Endothelial cell of umbilical vein (primary cell): Measurements from ENCODE around the gene SLC45A1. TPM values are rescaled to one million over a fixed set of nuclear protein-coding genes. Genes with fewer than 3 reads are reported as not detected.

Source experiments
- BruUV-seq: library from RNA; stranded (reverse); fragments of 400-500 nt; replicated peaks from 2 replicates; lab custom pipeline; 2021; lab: Mats Ljungman, UMichigan
- CTCF ChIA-PET: fragments of 300-600, 350-600 bp; sonication (Branson Sonifier 250); formaldehyde crosslinking; loops from one replicate; lab custom pipeline; 2021; ENCODE audit warnings: antibody characterized with exemption, inconsistent platforms; lab: Charles Lee
- POLR2A ChIA-PET: fragments of 300-600, 350-600 bp; sonication (Branson Sonifier 250); formaldehyde crosslinking; loops from one replicate; lab custom pipeline; 2021; ENCODE audit warnings: antibody characterized with exemption, inconsistent platforms; lab: Charles Lee
- DNase-seq: peaks from one replicate; pipeline ENCODE4 v3.0.0-alpha.2; 2011; ENCODE audit warnings: low read depth, low spot score
- FAIRE-seq: peaks from 2 replicates; lab custom pipeline; 2011; peaks lifted over from hg19 to GRCh38; lab: Jason Lieb, UNC
- H2AFZ ChIP-seq: 2 replicates; pipeline ENCODE4 v1.6.0; 2012; ENCODE audit warnings: low read depth, low read length, control low read depth, inconsistent platforms
- H3K27ac ChIP-seq: 2 replicates; pipeline ENCODE4 v1.5.1; 2011; ENCODE audit warnings: low read depth, mild to moderate bottlenecking, control low read depth, low read length, moderate library complexity; ENCODE audit not compliant: insufficient read depth
- H3K27me3 ChIP-seq, 2 experiments: 2 replicates each; pipeline versions ENCODE4 v1.6.0 to v1.6.1; 2011; ENCODE audit warnings: low read length in 2 of 2, mixed read lengths in 1 of 2; ENCODE audit not compliant: control insufficient read depth in 2 of 2, insufficient read depth in 2 of 2
- H3K36me3 ChIP-seq, 2 experiments: 2 replicates in 1 of 2; 3 replicates in 1 of 2; pipeline ENCODE4 v1.5.1; 2011; ENCODE audit warnings: low read length in 2 of 2, mild to moderate bottlenecking in 1 of 2, moderate library complexity in 1 of 2; ENCODE audit not compliant: control insufficient read depth in 2 of 2, insufficient read depth in 2 of 2; ENCODE audit errors: extremely low read depth in 1 of 2
- H3K4me1 ChIP-seq: 3 replicates; pipeline ENCODE4 v1.5.1; 2011; ENCODE audit warnings: mild to moderate bottlenecking, low read length; ENCODE audit not compliant: control insufficient read depth, insufficient read depth; ENCODE audit errors: extremely low read depth
- H3K4me2 ChIP-seq: 2 replicates; pipeline ENCODE4 v1.6.1; 2011; ENCODE audit warnings: low read length, control low read depth, mixed read lengths; ENCODE audit not compliant: insufficient read depth
- H3K4me3 ChIP-seq, 3 experiments: fragments of 200-600 bp in 1 of 3; sonication (generic), shearing (Covaris generic) in 1 of 3; replicated peaks in 1 of 3; 2 replicates each; pipeline ENCODE4 v1.5.1; 2011 to 2016; ENCODE audit warnings: control low read depth in 3 of 3, low read length in 3 of 3, mild to moderate bottlenecking in 2 of 3, inconsistent platforms in 1 of 3, low read depth in 1 of 3, moderate library complexity in 1 of 3; ENCODE audit not compliant: insufficient read depth in 1 of 3
- H3K79me2 ChIP-seq: 2 replicates; pipeline ENCODE4 v1.6.0; 2012; ENCODE audit warnings: low read length, inconsistent platforms; ENCODE audit not compliant: control insufficient read depth, insufficient read depth
- H3K9ac ChIP-seq: replicated peaks from 2 replicates; pipeline ENCODE3; 2011; ENCODE audit warnings: low read length, control low read depth; ENCODE audit not compliant: insufficient read depth; ENCODE audit errors: extremely low read depth
- H3K9me1 ChIP-seq: replicated peaks from 3 replicates; pipeline ENCODE4 v1.6.0; 2011; ENCODE audit warnings: mild to moderate bottlenecking, low read length; ENCODE audit not compliant: control insufficient read depth, insufficient read depth; ENCODE audit errors: extremely low read depth
- H3K9me3 ChIP-seq: replicated peaks from 2 replicates; pipeline ENCODE4 v1.5.1; 2012; ENCODE audit warnings: low read length, inconsistent platforms; ENCODE audit not compliant: control insufficient read depth, insufficient read depth
- H4K20me1 ChIP-seq: replicated peaks from 2 replicates; pipeline ENCODE3; 2011; ENCODE audit warnings: mild to moderate bottlenecking, low read length; ENCODE audit not compliant: control insufficient read depth, insufficient read depth; ENCODE audit errors: extremely low read depth
- CTCF ChIP-seq, 2 donors: IDR thresholded peaks; 1 replicate in 1 of 2; 2 replicates in 1 of 2; pipeline ENCODE4 v1.5.1; 2011; ENCODE audit warnings: low read length in 2 of 2, mild to moderate bottlenecking in 2 of 2, moderate library complexity in 2 of 2, control low read depth in 1 of 2, inconsistent platforms in 1 of 2, low read depth in 1 of 2; ENCODE audit not compliant: insufficient read depth in 1 of 2; ENCODE audit errors: extremely low read depth in 1 of 2
- EZH2 ChIP-seq: IDR thresholded peaks from 2 replicates; pipeline ENCODE4 v1.6.1; 2012; ENCODE audit warnings: borderline replicate concordance, low read depth, mild to moderate bottlenecking, moderate library complexity, low read length, inconsistent platforms; ENCODE audit not compliant: severe bottlenecking
- FOS ChIP-seq: IDR thresholded peaks from 2 replicates; pipeline ENCODE4 v1.6.1; 2011; ENCODE audit warnings: mild to moderate bottlenecking, low read length, moderate library complexity, borderline replicate concordance; ENCODE audit not compliant: insufficient read depth
- GATA2 ChIP-seq: IDR thresholded peaks from 2 replicates; pipeline ENCODE4 v1.7.0; 2011; ENCODE audit warnings: low read depth, mild to moderate bottlenecking, moderate library complexity, mixed read lengths, low read length; ENCODE audit not compliant: insufficient read length, insufficient read depth
- JUN ChIP-seq: IDR thresholded peaks from 2 replicates; pipeline ENCODE4 v1.6.1; 2011; ENCODE audit warnings: borderline replicate concordance, low read depth; ENCODE audit not compliant: insufficient read length, insufficient read depth
- MAX ChIP-seq: IDR thresholded peaks from 2 replicates; pipeline ENCODE4 v1.6.1; 2011; ENCODE audit not compliant: insufficient read depth, insufficient read length
- MYC ChIP-seq: IDR thresholded peaks from one replicate; pipeline ENCODE4 v1.6.1; 2011; ENCODE audit warnings: mild to moderate bottlenecking, low read depth, low read length
- POLR2A ChIP-seq: IDR thresholded peaks from 2 replicates; pipeline ENCODE4 v1.6.1; 2012; ENCODE audit warnings: low read depth, mild to moderate bottlenecking, control low read depth, low read length
- POLR2AphosphoS5 ChIP-seq: IDR thresholded peaks from 2 replicates; pipeline ENCODE4 v1.6.1; 2012; ENCODE audit warnings: low read depth, mild to moderate bottlenecking, control low read depth, low read length, moderate library complexity; ENCODE audit not compliant: insufficient read depth
- dilution Hi-C: fragments of 300-500 bp; cut with MboI; formaldehyde crosslinking; loops from one replicate; pipeline ENCODE4 v1.15.0; 2019; ENCODE audit warnings: low sequenced_read_pairs; ENCODE audit not compliant: extremely low pct_ligation_motif_present
- intact Hi-C: fragments of 100-400 bp; cut with micrococcal nuclease; formaldehyde crosslinking; loops from one replicate; pipeline ENCODE4 v1.10.0; 2022
- polyA plus RNA-seq, 4 experiments: library from polyadenylated mRNA; depleted of rRNA in 3 of 4; stranded (reverse) in 3 of 4; unstranded in 1 of 4; fragments of >200 nt; gene quantifications; 2 replicates each; pipeline versions ENCODE4 v1.2.1 to v1.2.3, GENCODE V29; 2011 to 2012; ENCODE audit warnings: missing spikeins in 1 of 4
- total RNA-seq: library from RNA; stranded (reverse); gene quantifications from 2 replicates; pipeline ENCODE4 v1.2.3, GENCODE V29; 2021

Gene SLC45A1
- total and polyA plus RNA-seq, 2 donors (not counting 3 experiments of a cell fraction or from before 2014, with no cell fraction given) = 1.3 to 1.4 TPM

- Histone ChIP-seq H3K4me1 (peaks cover 4% of the 10 kb centered on the region), H3K9me3 (no peaks in the 10 kb centered on the region), H3K4me3 (no peak overlapping the region), H3K27me3 (no peaks in the 10 kb centered on the region), H3K4me2 (no peak overlapping the region), H4K20me1 (no peaks in the 10 kb centered on the region), H3K9me1 (no peaks in the 10 kb centered on the region), H3K9ac (no peak overlapping the region), H3K27ac (no peak overlapping the region), H3K79me2 (no peaks in the 10 kb centered on the region), H3K36me3 (no peaks in the 10 kb centered on the region), H2AFZ (no peak overlapping the region)
- dilution Hi-C loops = no loop called here
- intact Hi-C loops = no loop called here
- POLR2A ChIA-PET = no interaction called here
- no TSS peak for BruUV-seq
- DNase-seq = no peak
- no peak for FAIRE-seq
- no peak for TF ChIP-seq EZH2
- CTCF ChIA-PET = no interaction called here
Observed at GRCh38 chr1:8321612-8322011, 3.7 kb downstream of the SLC45A1 start.

- Histone ChIP-seq H3K4me1 (no peaks in the 10 kb centered on the region), H2AFZ (no peak overlapping the region), H3K9me3 (no peaks in the 10 kb centered on the region), H3K27me3 (no peaks in the 10 kb centered on the region), H3K4me3 (no peak overlapping the region), H3K27ac (no peak overlapping the region), H3K4me2 (no peak overlapping the region), H3K9ac (no peak overlapping the region), H4K20me1 (no peaks in the 10 kb centered on the region), H3K79me2 (no peaks in the 10 kb centered on the region), H3K9me1 (no peaks in the 10 kb centered on the region), H3K36me3 (no peaks in the 10 kb centered on the region)
- CTCF ChIA-PET = interaction anchor here (1.4 to 2.1 kb wide), 3 partner anchors 9 to 25 kb away, joined by 4 to 12 read pairs (median 5); no protein-coding TSS in a partner anchor
- intact Hi-C loops (no loop called here), dilution Hi-C loops (no loop called here)
- FAIRE-seq = no peak
- TF ChIP-seq MYC = no peak
- no peak for TF ChIP-seq GATA2
- no peak for TF ChIP-seq CTCF (IDR thresholded peaks at IDR 0.05; ENCODE audit: extremely low read depth in 1 of 2, insufficient read depth in 1 of 2, low read depth in 1 of 2, low read length in 2 of 2)
- no peak for TF ChIP-seq FOS
- TF ChIP-seq EZH2 = no peak
- TF ChIP-seq POLR2A = no peak
- no peak for TF ChIP-seq MAX
- no peak for TF ChIP-seq POLR2AphosphoS5
- no peak for TF ChIP-seq JUN
- no TSS peak for BruUV-seq
- no peak for DNase-seq
- POLR2A ChIA-PET = no interaction called here
Observed at GRCh38 chr1:8323706-8324105, 5.8 kb downstream of the SLC45A1 start.
